NCI-H460 (cell line): Measurements from ENCODE around the gene ZPBP. TPM values are rescaled to one million over a fixed set of nuclear protein-coding genes. Genes with fewer than 3 reads are reported as not detected.

Experiments used
- total RNA-seq: library from RNA; depleted of rRNA; stranded (reverse); fragments of >200 nt; shearing (Covaris generic); gene quantifications from 2 replicates; pipeline ENCODE4 v1.2.3, GENCODE V29; 2014; rRNA removed

The ZPBP gene
- total RNA-seq, 1 experiment from 2014 or later = not detected

Other genes with a start within 250 kb of the ZPBP start
- gene IKZF1, start 211.5 kb upstream of the ZPBP start, total RNA-seq = not detected in 2 replicates